Stimulated activated naive CD8-positive, alpha-beta T cell treated with anti-CD3 and anti-CD28 coated beads, Interleukin-15, Interleukin-2, amounts not matched to agents 100 ng/mL and 50 ng/mL, for 24 hours (primary cell): Measurements from ENCODE around the gene SPDYE16.
"Not testable (repeated sequence)": the region's sequence is repeated elsewhere in the genome, so short reads cannot be mapped to it uniquely, and the experiment has no call there.

Source experiments
- H3K27ac Mint-ChIP-seq: one replicate; pipeline ENCODE4 v1.8.0; 2021; ENCODE audit warnings: mild to moderate bottlenecking, mixed read lengths
- H3K27me3 Mint-ChIP-seq: one replicate; pipeline ENCODE4 v1.8.0; 2021; ENCODE audit warnings: mixed read lengths
- H3K36me3 Mint-ChIP-seq: one replicate; pipeline ENCODE4 v1.8.0; 2021; ENCODE audit warnings: low read depth, mixed read lengths
- H3K4me1 Mint-ChIP-seq: one replicate; pipeline ENCODE4 v1.8.0; 2021; ENCODE audit warnings: low read depth, mixed read lengths
- H3K4me3 Mint-ChIP-seq: one replicate; pipeline ENCODE4 v1.8.0; 2021; ENCODE audit warnings: mild to moderate bottlenecking, mixed read lengths
- H3K9me3 Mint-ChIP-seq: one replicate; pipeline ENCODE4 v1.8.0; 2021; ENCODE audit warnings: mixed read lengths

The SPDYE16 gene

GRCh38 chr7:76512941-76513816 is 29.9 kb downstream of the SPDYE16 start:
- Mint-ChIP-seq H3K27ac (no peak overlapping the region), H3K36me3 (no peaks in the 10 kb centered on the region), H3K4me1 (no peaks in the 10 kb centered on the region), H3K27me3 (no peaks in the 10 kb centered on the region), H3K4me3 (no peak overlapping the region), H3K9me3 (no peaks in the 10 kb centered on the region)

GRCh38 chr7:76511911-76512885 is 30.9 kb downstream of the SPDYE16 start:
- not testable (repeated sequence) for H3K27me3 Mint-ChIP-seq

DNA sequence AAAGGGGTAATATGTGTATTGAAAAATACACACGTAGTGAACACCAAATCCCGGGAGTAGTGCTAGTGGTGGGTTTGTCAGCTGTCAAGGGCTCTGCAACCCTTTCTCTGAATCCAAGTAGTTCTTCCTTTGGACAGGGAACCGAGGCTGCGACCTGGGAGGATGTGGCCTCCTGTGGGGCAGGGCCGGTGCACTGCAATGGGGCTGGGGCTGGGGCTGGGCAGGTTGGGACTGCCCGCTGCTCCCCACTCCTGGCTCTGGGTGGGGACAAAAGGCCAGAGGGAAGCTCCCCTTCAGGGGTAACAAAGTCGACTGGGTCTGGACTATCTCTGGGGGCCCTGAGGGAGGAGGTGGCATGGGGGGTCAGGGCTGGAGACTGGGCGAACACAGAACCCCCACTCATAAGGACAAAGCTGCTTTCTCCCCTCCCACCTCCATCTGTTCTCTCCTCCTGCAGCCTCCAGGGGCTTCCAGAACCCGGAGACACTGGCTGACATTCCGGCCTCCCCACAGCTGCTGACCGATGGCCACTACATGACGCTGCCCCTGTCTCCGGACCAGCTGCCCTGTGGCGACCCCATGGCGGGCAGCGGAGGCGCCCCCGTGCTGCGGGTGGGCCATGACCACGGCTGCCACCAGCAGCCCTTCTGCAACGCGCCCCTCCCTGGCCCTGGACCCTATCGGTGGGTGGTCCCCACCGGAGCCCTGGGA is 31.7 kb downstream of the SPDYE16 start:
- H3K27ac Mint-ChIP-seq, H3K27me3 Mint-ChIP-seq, H3K36me3 Mint-ChIP-seq, H3K4me3 Mint-ChIP-seq, H3K4me1 Mint-ChIP-seq, H3K9me3 Mint-ChIP-seq: not testable (repeated sequence)

More at GRCh38 chr7:76511911-76512885, 30.9 kb downstream of the SPDYE16 start:
- H3K36me3 Mint-ChIP-seq, H3K4me1 Mint-ChIP-seq, H3K4me3 Mint-ChIP-seq, H3K27ac Mint-ChIP-seq, H3K9me3 Mint-ChIP-seq: not testable (repeated sequence)

DNA sequence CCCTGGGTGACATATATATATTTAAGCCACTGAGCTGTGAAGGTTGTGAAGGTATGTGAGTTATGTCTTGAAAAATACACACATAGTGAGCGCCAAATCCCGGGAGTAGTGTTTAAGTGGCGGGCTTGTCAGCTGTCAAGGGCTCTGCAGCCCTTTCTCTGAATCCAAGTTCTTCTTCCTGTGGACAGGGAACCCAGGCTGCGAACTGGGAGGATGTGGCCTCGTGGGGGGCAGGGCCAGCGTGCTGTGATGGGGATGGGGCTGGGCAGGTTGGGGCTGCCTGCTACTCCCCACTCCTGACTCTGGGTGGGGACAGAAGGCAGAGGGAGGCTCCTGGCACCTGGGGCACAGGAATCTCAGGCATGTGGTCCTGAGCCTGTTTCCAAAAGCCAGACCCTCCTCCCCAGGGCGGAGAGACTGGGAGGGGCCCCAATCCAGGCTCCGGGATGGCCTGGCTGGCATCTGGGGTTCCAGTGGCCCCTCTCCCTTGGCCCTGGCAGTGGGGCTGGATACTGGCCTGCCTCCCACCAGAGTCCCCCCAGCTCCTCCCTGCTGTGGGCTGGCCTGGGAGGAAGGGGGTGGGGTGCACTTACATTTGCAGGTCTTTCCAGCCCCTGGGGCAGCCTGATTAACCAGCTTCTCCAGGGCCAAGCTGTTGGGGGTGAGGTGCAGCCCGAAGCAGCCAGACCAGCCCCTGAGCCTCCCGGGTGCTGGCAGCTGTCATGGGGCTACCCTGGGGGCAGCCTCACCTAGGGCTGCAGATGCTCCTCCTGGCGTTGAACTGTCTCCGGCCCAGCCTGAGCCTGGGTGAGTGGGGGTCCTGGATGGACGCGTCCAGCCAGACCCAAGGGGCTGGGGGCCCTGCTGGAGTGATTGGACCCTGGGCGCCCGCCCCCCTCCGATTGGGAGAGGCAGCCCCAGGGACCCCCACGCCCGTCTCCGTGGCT is 32.9 kb downstream of the SPDYE16 start, which contains the start of gene UPK3B:
TSS of gene UPK3B (plus strand) at position 622 of the 947 bp plus-strand sequence. CDS start at position 723, 101 bp downstream.
- Mint-ChIP-seq H3K9me3 (no peaks in the 10 kb centered on the region), H3K4me3 (no peak within 1 kb of the TSS), H3K27ac (peak within 1 kb of the TSS; percentile 26), H3K4me1 (no peaks in the 10 kb centered on the region), H3K36me3 (peaks cover 7% of the 10 kb centered on the region), H3K27me3 (no peaks in the 10 kb centered on the region)

- H3K27ac Mint-ChIP-seq: no peak overlapping the region
These were observed 35.2 kb downstream of the SPDYE16 start for GRCh38 chr7:76507723-76508406.

GRCh38 chr7:76506643-76507042 is 36.5 kb downstream of the SPDYE16 start:
- not testable (repeated sequence) for H3K36me3 Mint-ChIP-seq, H3K4me1 Mint-ChIP-seq, H3K4me3 Mint-ChIP-seq, H3K27ac Mint-ChIP-seq, H3K27me3 Mint-ChIP-seq, H3K9me3 Mint-ChIP-seq

More at GRCh38 chr7:76507723-76508406, 35.2 kb downstream of the SPDYE16 start:
- Mint-ChIP-seq H3K36me3 (peaks cover 7% of the 10 kb centered on the region), H3K9me3 (no peaks in the 10 kb centered on the region), H3K4me1 (no peaks in the 10 kb centered on the region), H3K27me3 (no peaks in the 10 kb centered on the region), H3K4me3 (no peak overlapping the region)

- no peak overlapping the region for H3K4me3 Mint-ChIP-seq
- no peaks in the 10 kb centered on the region for H3K4me1 Mint-ChIP-seq
- H3K27ac Mint-ChIP-seq: no peak overlapping the region
- H3K9me3 Mint-ChIP-seq: no peaks in the 10 kb centered on the region
- H3K27me3 Mint-ChIP-seq: no peaks in the 10 kb centered on the region
- peaks cover 7% of the 10 kb centered on the region for H3K36me3 Mint-ChIP-seq
These were observed 37.0 kb downstream of the SPDYE16 start for GRCh38 chr7:76506081-76506440.

DNA sequence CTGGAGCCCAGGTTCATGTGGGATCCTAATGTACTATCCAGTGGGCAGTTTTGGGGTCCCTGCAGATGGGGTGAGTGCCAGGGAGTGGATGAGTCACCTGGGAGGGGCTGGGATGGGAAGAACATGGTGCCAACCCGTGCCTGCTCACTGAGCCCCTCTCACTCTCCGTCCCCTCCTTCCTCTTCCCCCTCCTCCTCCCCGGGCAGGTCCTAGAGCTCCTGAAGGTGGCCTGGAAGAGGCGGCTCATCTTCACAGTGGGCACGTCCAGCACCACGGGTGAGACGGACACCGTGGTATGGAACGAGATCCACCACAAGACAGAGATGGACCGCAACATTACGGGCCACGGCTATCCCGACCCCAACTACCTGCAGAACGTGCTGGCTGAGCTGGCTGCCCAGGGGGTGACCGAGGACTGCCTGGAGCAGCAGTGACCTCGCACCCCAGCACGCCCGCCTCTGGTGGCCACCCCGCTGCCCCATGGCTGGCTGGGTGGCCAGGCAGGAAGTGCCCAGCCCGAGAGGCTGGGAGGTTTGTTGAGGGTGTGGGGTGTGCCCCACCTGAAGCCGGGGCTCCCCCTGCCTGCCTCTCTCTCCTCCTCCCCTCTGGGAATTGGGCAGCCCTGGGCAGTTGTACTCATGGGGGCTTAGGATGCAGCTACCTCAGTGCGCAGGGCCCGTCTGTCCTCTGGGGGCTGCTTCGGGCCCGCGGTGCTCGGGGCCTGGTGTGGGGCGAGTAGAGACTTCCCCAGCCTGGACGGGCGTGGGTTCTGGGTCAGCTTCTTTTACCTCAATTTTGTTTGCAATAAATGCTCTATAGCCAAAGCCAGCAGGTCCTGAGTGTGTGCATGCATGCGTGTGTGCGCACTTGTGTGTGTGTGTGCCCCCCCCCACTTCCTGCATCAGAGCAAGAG is 37.7 kb downstream of the SPDYE16 start:
- peaks cover 7% of the 10 kb centered on the region for H3K36me3 Mint-ChIP-seq
- H3K4me3 Mint-ChIP-seq: no peak overlapping the region
- H3K27ac Mint-ChIP-seq: no peak overlapping the region
- H3K27me3 Mint-ChIP-seq: no peaks in the 10 kb centered on the region
- no peaks in the 10 kb centered on the region for H3K9me3 Mint-ChIP-seq
- H3K4me1 Mint-ChIP-seq: no peaks in the 10 kb centered on the region

- H3K4me1 Mint-ChIP-seq, H3K36me3 Mint-ChIP-seq, H3K4me3 Mint-ChIP-seq, H3K27me3 Mint-ChIP-seq, H3K9me3 Mint-ChIP-seq: not testable (repeated sequence)
- H3K27ac Mint-ChIP-seq: peak overlapping the region; percentile 45
These were observed 38.5 kb downstream of the SPDYE16 start for GRCh38 chr7:76504351-76505167.

DNA sequence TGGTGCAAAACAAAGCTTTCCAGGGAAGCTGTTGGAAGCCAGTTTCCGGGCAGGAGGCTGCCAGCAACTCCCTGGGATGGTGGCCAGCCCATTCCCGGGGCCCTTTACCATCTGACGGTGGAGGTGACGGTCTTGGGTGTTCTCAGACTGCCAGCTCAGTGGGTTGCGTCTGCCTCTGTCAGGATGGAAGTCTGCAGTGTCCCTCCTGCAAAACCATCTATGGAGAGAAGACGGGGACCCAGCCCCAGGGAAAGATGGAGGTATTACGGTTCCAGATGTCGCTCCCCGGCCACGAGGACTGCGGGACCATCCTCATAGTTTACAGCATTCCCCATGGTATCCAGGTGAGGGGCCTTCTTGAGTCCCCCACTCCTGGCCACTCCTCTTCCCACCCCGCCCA is 39.9 kb downstream of the SPDYE16 start:
- H3K4me1 Mint-ChIP-seq, H3K27me3 Mint-ChIP-seq, H3K27ac Mint-ChIP-seq, H3K36me3 Mint-ChIP-seq, H3K9me3 Mint-ChIP-seq, H3K4me3 Mint-ChIP-seq: not testable (repeated sequence)

- not testable (repeated sequence) for H3K27me3 Mint-ChIP-seq, H3K4me3 Mint-ChIP-seq, H3K4me1 Mint-ChIP-seq, H3K36me3 Mint-ChIP-seq, H3K27ac Mint-ChIP-seq, H3K9me3 Mint-ChIP-seq
These were observed 40.3 kb downstream of the SPDYE16 start for GRCh38 chr7:76502836-76503235.

DNA sequence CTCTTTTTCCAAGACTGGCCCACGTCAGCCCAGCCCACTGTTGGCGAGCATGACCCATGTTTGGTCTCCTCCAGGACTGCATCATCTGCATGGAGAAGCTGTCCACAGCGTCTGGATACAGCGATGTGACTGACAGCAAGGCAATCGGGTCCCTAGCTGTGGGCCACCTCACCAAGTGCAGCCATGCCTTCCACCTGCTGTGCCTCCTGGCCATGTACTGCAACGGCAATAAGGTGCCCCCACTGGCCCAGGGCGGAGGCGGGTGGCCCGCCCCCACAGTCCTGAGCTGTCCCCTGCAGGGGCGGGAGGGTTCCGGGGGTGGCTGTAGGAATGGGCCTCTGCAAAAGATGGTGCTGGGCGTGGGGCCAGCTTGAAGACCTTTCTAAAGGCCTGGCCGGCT is 40.9 kb downstream of the SPDYE16 start:
- not testable (repeated sequence) for H3K9me3 Mint-ChIP-seq, H3K36me3 Mint-ChIP-seq, H3K27me3 Mint-ChIP-seq, H3K27ac Mint-ChIP-seq, H3K4me3 Mint-ChIP-seq, H3K4me1 Mint-ChIP-seq
